Stomach (tissue), 9 donors: ENCODE measurements around the gene ENTPD2. TPM values are rescaled to one million over a fixed set of nuclear protein-coding genes. Genes with fewer than 3 reads are reported as not detected.
"Not testable (repeated sequence)": the region's sequence is repeated elsewhere in the genome, so short reads cannot be mapped to it uniquely, and the experiment has no call there.

ENCODE experiments used
- DNase-seq, 2 donors: peaks; one replicate each; pipeline versions ENCODE4 v3.0.0 to v3.0.0-alpha.2; 2013 to 2019
- H3K27ac ChIP-seq, 5 donors: fragments of 200-600 bp in 4 of 5; sonication (generic) in 4 of 5; one replicate each; pipeline ENCODE4 v1.5.1; 2013 to 2019; ENCODE audit warnings: mild to moderate bottlenecking in 1 of 5, moderate library complexity in 1 of 5
- H3K27me3 ChIP-seq, 3 donors: fragments of 200-600 bp; sonication (generic); one replicate each; pipeline ENCODE4 v1.5.1; 2017 to 2019; ENCODE audit warnings: mixed run types in 1 of 3
- H3K36me3 ChIP-seq, 4 donors: fragments of 200-600 bp; sonication (generic); 1 replicate in 3 of 4; 2 replicates in 1 of 4; pipeline ENCODE4 v1.5.1; 2016 to 2019
- H3K4me1 ChIP-seq, 4 donors: fragments of 200-600 bp; sonication (generic); one replicate each; pipeline ENCODE4 v1.5.1; 2016 to 2019
- H3K4me3 ChIP-seq, 4 donors: fragments of 200-600 bp; sonication (generic) in 3 of 4; one replicate each; pipeline ENCODE4 v1.5.1; 2016 to 2019; ENCODE audit warnings: mild to moderate bottlenecking in 1 of 4
- H3K9me3 ChIP-seq, 4 donors: fragments of 200-600 bp; sonication (generic); one replicate each; pipeline ENCODE4 v1.5.1; 2016 to 2019
- CTCF ChIP-seq, 7 experiments: fragments of 450-650 bp in 4 of 7; fragments of 200-600 bp in 3 of 7; sonication (generic) in 3 of 7; IDR thresholded peaks; one replicate each; pipeline ENCODE4 v1.5.1; 2016 to 2019; ENCODE audit warnings: antibody characterized with exemption in 7 of 7, control low read depth in 2 of 7, mild to moderate bottlenecking in 1 of 7
- EP300 ChIP-seq: sonication (generic); formaldehyde crosslinking; IDR thresholded peaks from one replicate; pipeline ENCODE4 v1.6.1; 2017; ENCODE audit warnings: antibody characterized with exemption
- POLR2A ChIP-seq, 4 donors: fragments of 450-650 bp; IDR thresholded peaks; one replicate each; pipeline ENCODE4 v1.6.1; 2016; ENCODE audit warnings: antibody characterized with exemption in 4 of 4, control low read depth in 2 of 4, mild to moderate bottlenecking in 1 of 4, moderate library complexity in 1 of 4
- POLR2AphosphoS5 ChIP-seq, 3 donors: sonication (generic); formaldehyde crosslinking; IDR thresholded peaks; one replicate each; pipeline ENCODE4 v1.6.1; 2016; ENCODE audit warnings: antibody characterized with exemption in 3 of 3
- WGBS, 5 donors: extraction: QIAGEN DNeasy Blood & Tissue Kit in 3 of 5; methylation state at CpG; one replicate each; pipeline versions ENCODE4 v1.1.5 to v1.1.7; 2013 to 2018; 5-methylcytosine and 5-hydroxymethylcytosine counted together
- intact Hi-C: fragments of 100-400 bp; cut with DNase I; formaldehyde crosslinking; loops from one replicate; pipeline ENCODE4 v1.15.1; 2023; ENCODE audit warnings: low total_unique reads
- polyA plus RNA-seq, 3 donors: library from polyadenylated mRNA; stranded (reverse); fragments of 200-250 nt; gene quantifications; one replicate each; pipeline ENCODE4 v1.2.3, GENCODE V29; 2013
- total RNA-seq, 5 donors: library from RNA; depleted of rRNA; stranded (reverse); fragments of >200 nt; gene quantifications; one replicate each; pipeline versions ENCODE4 v1.1.0 to v1.2.3, GENCODE V29; 2014 to 2016
- donor health status: healthy with polysubstance abuse.
- donor health status: Bipolar disorder and iron deficiency.
- donor health status: healthy.

Gene ENTPD2
- total and polyA plus RNA-seq, 8 donors: 2.0 to 11.3 (median 3.5) TPM; not detected in 1

GRCh38 chr9:137034039-137034708 is 19.7 kb downstream of the ENTPD2 start:
- peak overlapping the region in 2 of 5 donors; percentile 56 to 59 for H3K27ac ChIP-seq

GRCh38 chr9:137033481-137033880 is 20.4 kb downstream of the ENTPD2 start:
- Histone ChIP-seq H3K27ac (peak overlapping the region in 2 of 5 donors; percentile 36 to 59), H3K36me3 (peaks cover 0 to 14% (median 11%) of the 10 kb centered on the region in 4 donors)

More at GRCh38 chr9:137034039-137034708, 19.7 kb downstream of the ENTPD2 start:
- intact Hi-C loops: no loop called here
- peak in 1 of 2 donors; percentile 48 for DNase-seq
- H3K9me3 ChIP-seq: no peaks in the 10 kb centered on the region
- 17 to 40% (median 29%) methylated on average over 10 to 15 of the region's 15 CpGs for WGBS, 5 donors
- peaks cover under 1 to 21% (median 18%) of the 10 kb centered on the region in 4 donors for H3K36me3 ChIP-seq
- no peak for TF ChIP-seq POLR2AphosphoS5 (IDR thresholded peaks at IDR 0.05)
- TF ChIP-seq CTCF (IDR thresholded peaks at IDR 0.05): no peak
- no peak for TF ChIP-seq POLR2A (IDR thresholded peaks at IDR 0.05)
- no peak for TF ChIP-seq EP300
- H3K4me3 ChIP-seq: peak overlapping the region in 1 of 4 donors; percentile 69
- H3K4me1 ChIP-seq: peaks cover 16 to 47% (median 35%) of the 10 kb centered on the region in 4 donors
- peaks cover 0 to 6% (median 0%) of the 10 kb centered on the region in 3 donors for H3K27me3 ChIP-seq

GRCh38 chr9:137032858-137033257 is 21.0 kb downstream of the ENTPD2 start:
- Histone ChIP-seq H3K9me3 (no peaks in the 10 kb centered on the region), H3K27me3 (peaks cover 0 to 6% (median 0%) of the 10 kb centered on the region in 3 donors), H3K4me3 (peak overlapping the region in 2 of 4 donors; percentile 19 to 69), H3K36me3 (peaks cover 0 to 8% (median 5%) of the 10 kb centered on the region in 4 donors), H3K27ac (peak overlapping the region in 2 of 5 donors; percentile 59 to 81), H3K4me1 (peaks cover 25 to 56% (median 44%) of the 10 kb centered on the region in 4 donors)
- 70 to 79% (median 71%) methylated on average over 7 to 10 of the region's 10 CpGs for WGBS, 5 donors
- TF ChIP-seq POLR2AphosphoS5 (IDR thresholded peaks at IDR 0.05) (no peak), EP300 (no peak), POLR2A (IDR thresholded peaks at IDR 0.05) (no peak), CTCF (IDR thresholded peaks at IDR 0.05) (no peak)
- no peak for DNase-seq
- intact Hi-C loops: no loop called here

More at GRCh38 chr9:137033481-137033880, 20.4 kb downstream of the ENTPD2 start:
- H3K27me3 ChIP-seq, intact Hi-C loops, H3K9me3 ChIP-seq, DNase-seq: not testable (repeated sequence)
- WGBS, 5 donors: 87 to 94% (median 93%) methylated on average over 5 of the region's 5 CpGs
- Histone ChIP-seq H3K4me1 (peaks cover 23 to 54% (median 42%) of the 10 kb centered on the region in 4 donors), H3K4me3 (peak overlapping the region in 1 of 4 donors; percentile 69)

- intact Hi-C loops: no loop called here
- Histone ChIP-seq H3K27me3 (peaks cover 0 to 6% (median 0%) of the 10 kb centered on the region in 3 donors), H3K36me3 (no peaks in the 10 kb centered on the region), H3K4me1 (peaks cover 31 to 62% (median 51%) of the 10 kb centered on the region in 4 donors), H3K9me3 (no peaks in the 10 kb centered on the region), H3K4me3 (peak within 1 kb of the TSS in 2 of 4 donors; percentile 26 to 69), H3K27ac (peak within 1 kb of the TSS in 2 of 5 donors; percentile 59 to 81)
- no peak for TF ChIP-seq POLR2AphosphoS5 (IDR thresholded peaks at IDR 0.05)
- no peak for TF ChIP-seq EP300
- TF ChIP-seq POLR2A (IDR thresholded peaks at IDR 0.05): no peak
- TF ChIP-seq CTCF (IDR thresholded peaks at IDR 0.05): no peak
- 35 to 54% (median 42%) methylated on average over 13 to 16 of the region's 16 CpGs for WGBS, 5 donors
- peak in 1 of 2 donors; percentile 58 for DNase-seq
These were observed 21.8 kb downstream of the ENTPD2 start, which contains the start of gene FUT7 for GRCh38 chr9:137031904-137032640. Gene FUT7 (minus strand): TSS chr9:137032088. CDS start chr9:137031991, 97 bp downstream.
